ENCODE measurements around the gene BET1.
A peak's percentile ranks its signal among the peaks of the same experiment; 100 is the strongest.
"Not testable (repeated sequence)": the region's sequence is repeated elsewhere in the genome, so short reads cannot be mapped to it uniquely, and the experiment has no call there.

The BET1 gene

GRCh38 chr7:94029976-94030375 is 25.8 kb upstream of the BET1 start:
- no peak for TF ChIP-seq CTCF (IDR thresholded peaks at IDR 0.05; ENCODE audit: low read depth, low read length)
- TF ChIP-seq EZH2phosphoT487 (IDR thresholded peaks at IDR 0.05; ENCODE audit: low read depth) = no peak
- Histone ChIP-seq H2AFZ (ENCODE audit: low read depth, low read length) (no peak overlapping the region), H3K4me2 (ENCODE audit: low read length) (no peak overlapping the region)

DNA sequence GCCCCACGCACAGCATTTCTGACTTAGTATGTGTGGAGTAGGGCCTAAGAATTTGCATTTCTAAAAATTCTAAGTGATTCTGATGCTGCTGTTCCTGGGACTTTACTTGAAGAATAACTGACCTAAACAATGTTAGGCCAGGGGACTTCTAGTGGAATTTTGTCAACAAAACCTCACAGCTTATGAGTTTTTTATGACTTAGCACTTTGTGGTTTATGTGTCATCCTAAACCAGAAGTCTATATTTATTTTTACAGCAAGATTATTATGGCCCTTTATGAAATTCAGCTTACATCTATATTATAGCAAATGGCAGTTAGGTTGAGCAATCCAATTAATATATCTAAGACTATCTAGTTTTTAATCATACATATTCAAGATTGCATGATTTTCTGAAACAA is 24.6 kb upstream of the BET1 start:
- no peak overlapping the region for H3K4me2 ChIP-seq (ENCODE audit: low read length)
- no peak overlapping the region for H3K27ac ChIP-seq (ENCODE audit: low read length)
- no peaks in the 10 kb centered on the region for H3K79me2 ChIP-seq (ENCODE audit: low read length)
- no peaks in the 10 kb centered on the region for H4K20me1 ChIP-seq (ENCODE audit: insufficient read depth, low read length)
- no peak overlapping the region for H3K9ac ChIP-seq (ENCODE audit: low read length)
- H3K9me3 ChIP-seq (ENCODE audit: insufficient read depth, low read length) = no peaks in the 10 kb centered on the region
- H3K4me1 ChIP-seq (ENCODE audit: low read length) = no peaks in the 10 kb centered on the region
- peaks cover under 1% of the 10 kb centered on the region for H3K36me3 ChIP-seq (replicated peaks; ENCODE audit: low read depth, low read length)
- no peak for TF ChIP-seq EZH2phosphoT487 (IDR thresholded peaks at IDR 0.05; ENCODE audit: low read depth)
- TF ChIP-seq CTCF (IDR thresholded peaks at IDR 0.05; ENCODE audit: low read depth, low read length) = no peak
- no peak overlapping the region for H2AFZ ChIP-seq (ENCODE audit: low read depth, low read length)
- no peak overlapping the region for H3K4me3 ChIP-seq (ENCODE audit: low read length)
- no peaks in the 10 kb centered on the region for H3K27me3 ChIP-seq (ENCODE audit: low read depth, low read length)

More at GRCh38 chr7:94029976-94030375, 25.8 kb upstream of the BET1 start:
- no peaks in the 10 kb centered on the region for H3K79me2 ChIP-seq (ENCODE audit: low read length)
- H3K9ac ChIP-seq (ENCODE audit: low read length) = no peak overlapping the region
- H3K4me3 ChIP-seq (ENCODE audit: low read length) = no peak overlapping the region
- no peaks in the 10 kb centered on the region for H3K4me1 ChIP-seq (ENCODE audit: low read length)
- H3K27me3 ChIP-seq (ENCODE audit: low read depth, low read length) = no peaks in the 10 kb centered on the region
- H4K20me1 ChIP-seq (ENCODE audit: insufficient read depth, low read length) = no peaks in the 10 kb centered on the region
- H3K27ac ChIP-seq (ENCODE audit: low read length) = no peak overlapping the region
- H3K9me3 ChIP-seq (ENCODE audit: insufficient read depth, low read length) = no peaks in the 10 kb centered on the region
- no peaks in the 10 kb centered on the region for H3K36me3 ChIP-seq (replicated peaks; ENCODE audit: low read depth, low read length)

DNA sequence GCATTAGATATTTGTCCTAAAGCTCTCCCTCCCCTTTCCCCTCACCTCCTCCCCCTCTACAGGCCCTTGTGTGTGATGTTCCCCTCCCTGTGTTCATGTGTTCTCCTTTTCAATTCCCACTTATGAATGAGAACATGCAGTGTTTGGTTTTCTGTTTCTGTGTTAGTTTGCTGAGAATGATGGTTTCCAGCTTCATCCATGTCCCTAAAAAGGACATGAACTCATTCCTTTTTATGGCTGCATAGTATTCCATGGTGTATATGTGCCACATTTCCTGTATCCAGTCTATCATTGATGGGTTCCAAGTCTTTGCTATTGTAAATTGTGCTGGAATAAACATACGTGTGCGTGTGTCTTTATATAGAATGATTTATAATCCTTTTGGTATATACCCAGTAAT is 22.5 kb upstream of the BET1 start:
- not testable (repeated sequence) for H3K27ac ChIP-seq (ENCODE audit: low read length); H4K20me1 ChIP-seq (ENCODE audit: insufficient read depth, low read length)

DNA sequence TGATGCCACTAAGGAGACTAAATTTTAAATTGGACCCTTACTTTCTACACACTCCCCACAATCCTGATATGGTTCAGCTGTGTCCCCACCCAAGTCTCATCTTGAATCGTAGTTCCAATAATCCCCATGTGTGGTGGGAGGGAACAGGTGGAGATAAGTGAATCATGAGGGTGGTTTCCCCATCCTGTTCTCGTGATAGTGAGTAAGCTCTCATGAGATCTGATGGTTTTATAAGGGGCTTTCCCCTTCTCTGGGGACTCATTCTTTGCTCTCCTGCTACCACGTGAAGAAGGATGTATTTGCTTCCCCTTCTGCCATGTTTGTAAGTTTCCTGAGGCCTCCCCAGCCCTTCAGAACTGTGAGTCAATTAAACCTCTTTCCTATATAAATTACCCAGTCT is 18.4 kb upstream of the BET1 start:
- no peak overlapping the region for H2AFZ ChIP-seq (ENCODE audit: low read depth, low read length)
- H3K4me2 ChIP-seq (ENCODE audit: low read length) = no peak overlapping the region
- H3K79me2 ChIP-seq (ENCODE audit: low read length) = no peaks in the 10 kb centered on the region
- TF ChIP-seq CTCF (IDR thresholded peaks at IDR 0.05; ENCODE audit: low read depth, low read length) = no peak
- TF ChIP-seq EZH2phosphoT487 (IDR thresholded peaks at IDR 0.05; ENCODE audit: low read depth) = no peak
- H3K27me3 ChIP-seq (ENCODE audit: low read depth, low read length) = no peaks in the 10 kb centered on the region
- H3K4me3 ChIP-seq (ENCODE audit: low read length) = no peak overlapping the region
- H4K20me1 ChIP-seq (ENCODE audit: insufficient read depth, low read length) = no peaks in the 10 kb centered on the region
- H3K9me3 ChIP-seq (ENCODE audit: insufficient read depth, low read length) = no peaks in the 10 kb centered on the region
- H3K36me3 ChIP-seq (replicated peaks; ENCODE audit: low read depth, low read length) = peaks cover 9% of the 10 kb centered on the region
- no peak overlapping the region for H3K9ac ChIP-seq (ENCODE audit: low read length)
- H3K27ac ChIP-seq (ENCODE audit: low read length) = peak overlapping the region; percentile 36; the same call in 1 of the 2 replicates
- H3K4me1 ChIP-seq (ENCODE audit: low read length) = peaks cover 9% of the 10 kb centered on the region

More for the DNA sequence above, 22.5 kb upstream of the BET1 start:
- not testable (repeated sequence) for H3K4me3 ChIP-seq (ENCODE audit: low read length); H3K4me2 ChIP-seq (ENCODE audit: low read length); H3K79me2 ChIP-seq (ENCODE audit: low read length); H3K27me3 ChIP-seq (ENCODE audit: low read depth, low read length); H3K9me3 ChIP-seq (ENCODE audit: insufficient read depth, low read length); H3K9ac ChIP-seq (ENCODE audit: low read length); H3K36me3 ChIP-seq (replicated peaks; ENCODE audit: low read depth, low read length); H3K4me1 ChIP-seq (ENCODE audit: low read length); H2AFZ ChIP-seq (ENCODE audit: low read depth, low read length)

DNA sequence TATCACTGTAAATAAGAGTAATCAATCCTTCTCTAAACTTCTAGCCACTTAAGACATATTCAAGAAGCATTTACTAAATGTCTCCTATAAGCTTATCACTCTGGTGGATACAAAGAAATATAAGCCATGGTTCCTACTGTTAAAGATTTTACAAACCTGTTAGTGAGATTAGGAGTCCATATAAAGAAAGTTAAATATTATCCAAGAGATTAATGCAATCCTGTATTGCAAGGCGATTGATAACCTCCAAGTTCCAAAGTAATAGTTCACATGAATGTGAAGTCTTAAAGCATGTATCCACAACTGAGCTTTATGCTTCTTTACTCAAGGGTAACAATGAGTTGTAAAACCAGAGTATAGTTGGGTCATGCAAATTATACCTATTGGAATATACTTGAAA is 12.6 kb upstream of the BET1 start:
- H3K27me3 ChIP-seq (ENCODE audit: low read depth, low read length) = no peaks in the 10 kb centered on the region
- TF ChIP-seq EZH2phosphoT487 (IDR thresholded peaks at IDR 0.05; ENCODE audit: low read depth) (no peak), CTCF (IDR thresholded peaks at IDR 0.05; ENCODE audit: low read depth, low read length) (no peak)

More for the DNA sequence above, 12.6 kb upstream of the BET1 start:
- no peak overlapping the region for H3K9ac ChIP-seq (ENCODE audit: low read length)
- H3K4me3 ChIP-seq (ENCODE audit: low read length) = no peak overlapping the region
- no peaks in the 10 kb centered on the region for H3K4me1 ChIP-seq (ENCODE audit: low read length)
- no peaks in the 10 kb centered on the region for H4K20me1 ChIP-seq (ENCODE audit: insufficient read depth, low read length)
- no peaks in the 10 kb centered on the region for H3K79me2 ChIP-seq (ENCODE audit: low read length)
- no peaks in the 10 kb centered on the region for H3K36me3 ChIP-seq (replicated peaks; ENCODE audit: low read depth, low read length)
- no peak overlapping the region for H2AFZ ChIP-seq (ENCODE audit: low read depth, low read length)
- H3K9me3 ChIP-seq (ENCODE audit: insufficient read depth, low read length) = no peaks in the 10 kb centered on the region
- H3K27ac ChIP-seq (ENCODE audit: low read length) = no peak overlapping the region
- H3K4me2 ChIP-seq (ENCODE audit: low read length) = no peak overlapping the region
